ENCODE results near the gene COL4A2.

GRCh38 chr13:110372676-110373075 is 65.6 kb downstream of the COL4A2 start:
- TF ChIP-seq POLR2AphosphoS5 (IDR thresholded peaks at IDR 0.05) (no peak), CTCF (IDR thresholded peaks at IDR 0.05) (no peak), EP300 (IDR thresholded peaks at IDR 0.05) (no peak), POLR2A (IDR thresholded peaks at IDR 0.05) (no peak)

All from suprapubic skin (tissue), 4 donors.